Activated T-cell treated with anti-CD3 and anti-CD28 coated beads for 4 hours (primary cell): Measurements from ENCODE around the gene DNASE2.
"Not testable (repeated sequence)": the region's sequence is repeated elsewhere in the genome, so short reads cannot be mapped to it uniquely, and the experiment has no call there.

Experiments
- DNase-seq: peaks from one replicate; pipeline ENCODE4 v3.0.0-alpha.2; 2020

Gene DNASE2

GRCh38 chr19:12881172-12881808 lies at the start of gene DNASE2:
Gene DNASE2 (minus strand): TSS chr19:12881449. CDS start chr19:12881375, 74 bp downstream.
- peak; percentile 79 for DNase-seq

GRCh38 chr19:12930002-12930645 lies 48.9 kb upstream of the DNASE2 start:
- DNase-seq, result no peak

- no peak for DNase-seq
These were observed 43.5 kb upstream of the DNASE2 start for GRCh38 chr19:12924621-12925310.

- no peak for DNase-seq
These were observed 41.7 kb upstream of the DNASE2 start for GRCh38 chr19:12922959-12923358.

GRCh38 chr19:12921047-12921446 lies 39.8 kb upstream of the DNASE2 start:
- DNase-seq, result no peak

GRCh38 chr19:12918253-12918652 lies 37.0 kb upstream of the DNASE2 start:
- no peak for DNase-seq

GRCh38 chr19:12915860-12916259 lies 34.6 kb upstream of the DNASE2 start:
- DNase-seq, result not testable (repeated sequence)

- DNase-seq, result peak; percentile 27
These were observed 32.8 kb upstream of the DNASE2 start for GRCh38 chr19:12913851-12914690.

- no peak for DNase-seq
These were observed 31.8 kb upstream of the DNASE2 start for GRCh38 chr19:12913011-12913561.

- DNase-seq, result no peak
These were observed 31.3 kb upstream of the DNASE2 start for GRCh38 chr19:12912571-12912970.

GRCh38 chr19:12907166-12907565 lies 25.9 kb upstream of the DNASE2 start:
- no peak for DNase-seq

- DNase-seq, result no peak
These were observed 18.8 kb upstream of the DNASE2 start for GRCh38 chr19:12899891-12900518.

- DNase-seq, result no peak
These were observed 15.2 kb upstream of the DNASE2 start for GRCh38 chr19:12896460-12896859.

GRCh38 chr19:12893582-12893981 lies 12.3 kb upstream of the DNASE2 start:
- no peak for DNase-seq

- DNase-seq, result no peak
These were observed 10.3 kb upstream of the DNASE2 start for GRCh38 chr19:12891553-12892021.

GRCh38 chr19:12890787-12891552 lies 9.7 kb upstream of the DNASE2 start, which contains the start of gene GCDH:
Gene GCDH (plus strand): TSS chr19:12891160. CDS start chr19:12891305, 145 bp downstream.
- DNase-seq, result peak; percentile 91

- DNase-seq, result not testable (repeated sequence)
These were observed 9.1 kb upstream of the DNASE2 start for GRCh38 chr19:12890299-12890786.

- DNase-seq, result no peak
These were observed 6.9 kb upstream of the DNASE2 start for GRCh38 chr19:12888006-12888603.

GRCh38 chr19:12886969-12887747 lies 5.9 kb upstream of the DNASE2 start, which contains the start of gene KLF1:
Gene KLF1 (minus strand): TSS chr19:12887201. CDS start chr19:12887140, 61 bp downstream.
- no peak for DNase-seq

GRCh38 chr19:12886651-12886968 lies 5.4 kb upstream of the DNASE2 start:
- DNase-seq, result no peak
